Peyer's patch (tissue), 4 donors: ENCODE data around the gene PYCARD.

Source experiments
- CTCF ChIP-seq, 6 experiments: fragments of 450-650 bp in 4 of 6; fragments of 200-600 bp in 2 of 6; sonication (generic) in 1 of 6; IDR thresholded peaks; one replicate each; pipeline ENCODE4 v1.5.1; 2017 to 2019; ENCODE audit warnings: antibody characterized with exemption in 6 of 6, mild to moderate bottlenecking in 3 of 6, moderate library complexity in 1 of 6
- POLR2A ChIP-seq, 2 donors: fragments of 450-650 bp; IDR thresholded peaks; one replicate each; pipeline ENCODE4 v1.5.1; 2017; ENCODE audit warnings: antibody characterized with exemption in 2 of 2, mild to moderate bottlenecking in 2 of 2, moderate library complexity in 2 of 2

- TF ChIP-seq CTCF (IDR thresholded peaks at IDR 0.05) (no peak), POLR2A (IDR thresholded peaks at IDR 0.05) (no peak)
Observed at GRCh38 chr16:31213342-31213741, 10.8 kb upstream of the PYCARD start.
